ENCODE data around the gene ST8SIA3. TPM values are rescaled to one million over a fixed set of nuclear protein-coding genes. Genes with fewer than 3 reads are reported as not detected.
A peak's percentile ranks its signal among the peaks of the same experiment; 100 is the strongest.
"Not testable (repeated sequence)": the region's sequence is repeated elsewhere in the genome, so short reads cannot be mapped to it uniquely, and the experiment has no call there.

ST8SIA3 gene
- total RNA-seq, 6 experiments from 2014 or later: not detected

GRCh38 chr18:57390044-57390443 lies 37.7 kb downstream of the ST8SIA3 start:
- DNase-seq: no peak
- H3K4me1 Mint-ChIP-seq (ENCODE audit: low read depth): no peaks in the 10 kb centered on the region
- H3K27me3 Mint-ChIP-seq (ENCODE audit: insufficient read depth): no peaks in the 10 kb centered on the region; the same call in 1 of the 2 replicates
- no peaks in the 10 kb centered on the region for H3K36me3 Mint-ChIP-seq (ENCODE audit: low read depth)
- H3K27ac Mint-ChIP-seq: no peak overlapping the region
- H3K4me3 Mint-ChIP-seq: no peak overlapping the region
- peaks cover 6% of the 10 kb centered on the region for H3K9me3 Mint-ChIP-seq
- TF ChIP-seq, protein P1, sequence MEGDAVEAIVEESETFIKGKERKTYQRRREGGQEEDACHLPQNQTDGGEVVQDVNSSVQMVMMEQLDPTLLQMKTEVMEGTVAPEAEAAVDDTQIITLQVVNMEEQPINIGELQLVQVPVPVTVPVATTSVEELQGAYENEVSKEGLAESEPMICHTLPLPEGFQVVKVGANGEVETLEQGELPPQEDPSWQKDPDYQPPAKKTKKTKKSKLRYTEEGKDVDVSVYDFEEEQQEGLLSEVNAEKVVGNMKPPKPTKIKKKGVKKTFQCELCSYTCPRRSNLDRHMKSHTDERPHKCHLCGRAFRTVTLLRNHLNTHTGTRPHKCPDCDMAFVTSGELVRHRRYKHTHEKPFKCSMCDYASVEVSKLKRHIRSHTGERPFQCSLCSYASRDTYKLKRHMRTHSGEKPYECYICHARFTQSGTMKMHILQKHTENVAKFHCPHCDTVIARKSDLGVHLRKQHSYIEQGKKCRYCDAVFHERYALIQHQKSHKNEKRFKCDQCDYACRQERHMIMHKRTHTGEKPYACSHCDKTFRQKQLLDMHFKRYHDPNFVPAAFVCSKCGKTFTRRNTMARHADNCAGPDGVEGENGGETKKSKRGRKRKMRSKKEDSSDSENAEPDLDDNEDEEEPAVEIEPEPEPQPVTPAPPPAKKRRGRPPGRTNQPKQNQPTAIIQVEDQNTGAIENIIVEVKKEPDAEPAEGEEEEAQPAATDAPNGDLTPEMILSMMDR (IDR thresholded peaks at IDR 0.05): no peak

- H3K9me3 Mint-ChIP-seq; H3K36me3 Mint-ChIP-seq (ENCODE audit: low read depth); DNase-seq; H3K4me1 Mint-ChIP-seq (ENCODE audit: low read depth); H3K27me3 Mint-ChIP-seq (ENCODE audit: insufficient read depth); H3K4me3 Mint-ChIP-seq; H3K27ac Mint-ChIP-seq: not testable (repeated sequence)
Measured at GRCh38 chr18:57394749-57395148, 42.4 kb downstream of the ST8SIA3 start.

- DNase-seq; H3K4me3 Mint-ChIP-seq; H3K27me3 Mint-ChIP-seq (ENCODE audit: insufficient read depth); H3K4me1 Mint-ChIP-seq (ENCODE audit: low read depth); H3K27ac Mint-ChIP-seq; H3K9me3 Mint-ChIP-seq; H3K36me3 Mint-ChIP-seq (ENCODE audit: low read depth): not testable (repeated sequence)
Measured at GRCh38 chr18:57396831-57397230, 44.5 kb downstream of the ST8SIA3 start.

GRCh38 chr18:57397440-57398132 lies 45.2 kb downstream of the ST8SIA3 start:
- Mint-ChIP-seq H3K4me1 (ENCODE audit: low read depth) (peaks cover 8% of the 10 kb centered on the region; the same call in 1 of the 2 replicates), H3K27ac (no peak overlapping the region), H3K4me3 (no peak overlapping the region), H3K36me3 (ENCODE audit: low read depth) (no peaks in the 10 kb centered on the region), H3K27me3 (ENCODE audit: insufficient read depth) (peaks cover 2% of the 10 kb centered on the region; the same call in 1 of the 2 replicates), H3K9me3 (peaks cover 8% of the 10 kb centered on the region)
- peak; percentile 66 for DNase-seq
- TF ChIP-seq, protein P1 (IDR thresholded peaks at IDR 0.05): no peak

- Mint-ChIP-seq H3K27me3 (ENCODE audit: insufficient read depth) (peaks cover 4% of the 10 kb centered on the region; the same call in 1 of the 2 replicates), H3K36me3 (ENCODE audit: low read depth) (no peaks in the 10 kb centered on the region), H3K9me3 (no peaks in the 10 kb centered on the region), H3K4me3 (no peak overlapping the region), H3K4me1 (ENCODE audit: low read depth) (no peaks in the 10 kb centered on the region), H3K27ac (no peak overlapping the region)
- TF ChIP-seq, protein P1 (IDR thresholded peaks at IDR 0.05): no peak
- DNase-seq: no peak
Measured at GRCh38 chr18:57404345-57404744, 52.0 kb downstream of the ST8SIA3 start.

- H3K9me3 Mint-ChIP-seq: no peaks in the 10 kb centered on the region
- H3K4me1 Mint-ChIP-seq (ENCODE audit: low read depth): no peaks in the 10 kb centered on the region
- TF ChIP-seq, protein P1 (IDR thresholded peaks at IDR 0.05): no peak
- H3K36me3 Mint-ChIP-seq (ENCODE audit: low read depth): no peaks in the 10 kb centered on the region
- H3K4me3 Mint-ChIP-seq: no peak overlapping the region
- DNase-seq: no peak
- H3K27me3 Mint-ChIP-seq (ENCODE audit: insufficient read depth): peaks cover 5% of the 10 kb centered on the region; the same call in 1 of the 2 replicates
- H3K27ac Mint-ChIP-seq: no peak overlapping the region
Measured at GRCh38 chr18:57409650-57410049, 57.3 kb downstream of the ST8SIA3 start.
